IgD-negative memory B cell (primary cell): ENCODE data around the gene CCDC178. TPM values are rescaled to one million over a fixed set of nuclear protein-coding genes. Genes with fewer than 3 reads are reported as not detected.

ENCODE experiments used
- H3K27ac Mint-ChIP-seq, 3 donors: one replicate each; pipeline ENCODE4 v1.8.0; 2020 to 2022; ENCODE audit warnings: mild to moderate bottlenecking in 3 of 3, mixed read lengths in 3 of 3, moderate library complexity in 1 of 3
- H3K27me3 Mint-ChIP-seq: one replicate; pipeline ENCODE4 v1.8.0; 2021; ENCODE audit warnings: mixed read lengths
- H3K36me3 Mint-ChIP-seq: one replicate; pipeline ENCODE4 v1.8.0; 2020; ENCODE audit warnings: mild to moderate bottlenecking, mixed read lengths
- H3K4me1 Mint-ChIP-seq, 3 donors: one replicate each; pipeline ENCODE4 v1.8.0; 2020 to 2022; ENCODE audit warnings: mixed read lengths in 3 of 3, mild to moderate bottlenecking in 1 of 3
- H3K4me3 Mint-ChIP-seq, 4 donors: one replicate each; pipeline ENCODE4 v1.8.0; 2020 to 2022; ENCODE audit warnings: mild to moderate bottlenecking in 4 of 4, mixed read lengths in 4 of 4, moderate library complexity in 3 of 4
- H3K9me3 Mint-ChIP-seq, 3 donors: one replicate each; pipeline ENCODE4 v1.8.0; 2020 to 2021; ENCODE audit warnings: mixed read lengths in 3 of 3, mild to moderate bottlenecking in 1 of 3
- polyA plus RNA-seq: library from polyadenylated mRNA; unstranded; fragments of 300-500 nt; fragmentation: Illumina TruSeq; gene quantifications from one replicate; pipeline ENCODE4 v1.2.3, GENCODE V29; 2021

Gene CCDC178
- polyA plus RNA-seq: not detected

- peaks cover 0 to 2% (median 0%) of the 10 kb centered on the region in 3 donors for H3K4me1 Mint-ChIP-seq
- peaks cover 13% of the 10 kb centered on the region for H3K27me3 Mint-ChIP-seq
- H3K4me3 Mint-ChIP-seq: no peak within 1 kb of the TSS
- H3K27ac Mint-ChIP-seq: no peak within 1 kb of the TSS
- no peaks in the 10 kb centered on the region for H3K36me3 Mint-ChIP-seq
- peaks cover 0 to 9% (median 3%) of the 10 kb centered on the region in 3 donors for H3K9me3 Mint-ChIP-seq
Measured at GRCh38 chr18:33440060-33441043, at the start of gene CCDC178. TSS of gene CCDC178 (minus strand) at chr18:33440721. CDS start at chr18:33412088, 28,633 bp downstream.

- Mint-ChIP-seq H3K27me3 (no peaks in the 10 kb centered on the region), H3K9me3 (peaks cover 0 to 3% (median 2%) of the 10 kb centered on the region in 3 donors), H3K36me3 (no peaks in the 10 kb centered on the region), H3K27ac (no peak overlapping the region), H3K4me3 (no peak overlapping the region), H3K4me1 (no peaks in the 10 kb centered on the region)
Measured at GRCh38 chr18:33483908-33484307, 43.4 kb upstream of the CCDC178 start.

- no peaks in the 10 kb centered on the region for H3K4me1 Mint-ChIP-seq
- H3K9me3 Mint-ChIP-seq: no peaks in the 10 kb centered on the region
- H3K36me3 Mint-ChIP-seq: no peaks in the 10 kb centered on the region
- H3K4me3 Mint-ChIP-seq: no peak overlapping the region
- no peaks in the 10 kb centered on the region for H3K27me3 Mint-ChIP-seq
- no peak overlapping the region for H3K27ac Mint-ChIP-seq
Measured at GRCh38 chr18:33472509-33472908, 32.0 kb upstream of the CCDC178 start.

- no peaks in the 10 kb centered on the region for H3K9me3 Mint-ChIP-seq
- H3K36me3 Mint-ChIP-seq: no peaks in the 10 kb centered on the region
- no peaks in the 10 kb centered on the region for H3K27me3 Mint-ChIP-seq
- no peaks in the 10 kb centered on the region for H3K4me1 Mint-ChIP-seq
- no peak overlapping the region for H3K27ac Mint-ChIP-seq
- no peak overlapping the region for H3K4me3 Mint-ChIP-seq
Measured at GRCh38 chr18:33470216-33470615, 29.7 kb upstream of the CCDC178 start.

- H3K4me3 Mint-ChIP-seq: no peak overlapping the region
- no peaks in the 10 kb centered on the region for H3K36me3 Mint-ChIP-seq
- H3K27ac Mint-ChIP-seq: no peak overlapping the region
- H3K4me1 Mint-ChIP-seq: no peaks in the 10 kb centered on the region
- no peaks in the 10 kb centered on the region for H3K9me3 Mint-ChIP-seq
- H3K27me3 Mint-ChIP-seq: no peaks in the 10 kb centered on the region
Measured at GRCh38 chr18:33469699-33470098, 29.2 kb upstream of the CCDC178 start.

GRCh38 chr18:33467531-33467930 lies 27.0 kb upstream of the CCDC178 start:
- Mint-ChIP-seq H3K36me3 (no peaks in the 10 kb centered on the region), H3K4me3 (no peak overlapping the region), H3K4me1 (no peaks in the 10 kb centered on the region), H3K27me3 (no peaks in the 10 kb centered on the region), H3K9me3 (peaks cover 0 to 2% (median 0%) of the 10 kb centered on the region in 3 donors), H3K27ac (no peak overlapping the region)

- Mint-ChIP-seq H3K9me3 (peaks cover 0 to 2% (median 0%) of the 10 kb centered on the region in 3 donors), H3K4me1 (no peaks in the 10 kb centered on the region), H3K36me3 (no peaks in the 10 kb centered on the region), H3K27me3 (no peaks in the 10 kb centered on the region), H3K27ac (no peak overlapping the region), H3K4me3 (no peak overlapping the region)
Measured at GRCh38 chr18:33466822-33467221, 26.3 kb upstream of the CCDC178 start.

GRCh38 chr18:33460681-33461080 lies 20.2 kb upstream of the CCDC178 start:
- H3K27ac Mint-ChIP-seq: no peak overlapping the region
- H3K27me3 Mint-ChIP-seq: no peaks in the 10 kb centered on the region
- peaks cover 3 to 8% (median 4%) of the 10 kb centered on the region in 3 donors for H3K9me3 Mint-ChIP-seq
- no peaks in the 10 kb centered on the region for H3K36me3 Mint-ChIP-seq
- no peaks in the 10 kb centered on the region for H3K4me1 Mint-ChIP-seq
- H3K4me3 Mint-ChIP-seq: no peak overlapping the region

- Mint-ChIP-seq H3K27me3 (no peaks in the 10 kb centered on the region), H3K4me3 (no peak overlapping the region), H3K4me1 (peaks cover 0 to 2% (median 0%) of the 10 kb centered on the region in 3 donors), H3K27ac (no peak overlapping the region), H3K36me3 (no peaks in the 10 kb centered on the region), H3K9me3 (peaks cover 3 to 8% (median 4%) of the 10 kb centered on the region in 3 donors)
Measured at GRCh38 chr18:33459612-33460011, 19.1 kb upstream of the CCDC178 start.

- no peaks in the 10 kb centered on the region for H3K36me3 Mint-ChIP-seq
- H3K4me3 Mint-ChIP-seq: no peak overlapping the region
- H3K27ac Mint-ChIP-seq: no peak overlapping the region
- no peaks in the 10 kb centered on the region for H3K4me1 Mint-ChIP-seq
- H3K9me3 Mint-ChIP-seq: peaks cover 0 to 9% (median 3%) of the 10 kb centered on the region in 3 donors
- H3K27me3 Mint-ChIP-seq: no peaks in the 10 kb centered on the region
Measured at GRCh38 chr18:33446604-33447003, 6.1 kb upstream of the CCDC178 start.

- no peak overlapping the region for H3K4me3 Mint-ChIP-seq
- no peaks in the 10 kb centered on the region for H3K36me3 Mint-ChIP-seq
- peaks cover 0 to 9% (median 3%) of the 10 kb centered on the region in 3 donors for H3K9me3 Mint-ChIP-seq
- H3K27ac Mint-ChIP-seq: no peak overlapping the region
- H3K27me3 Mint-ChIP-seq: peaks cover 8% of the 10 kb centered on the region
- peaks cover 0 to 2% (median 0%) of the 10 kb centered on the region in 3 donors for H3K4me1 Mint-ChIP-seq
Measured at GRCh38 chr18:33444709-33445108, 4.2 kb upstream of the CCDC178 start.

GRCh38 chr18:33432857-33433256 lies 7.7 kb downstream of the CCDC178 start:
- no peaks in the 10 kb centered on the region for H3K27me3 Mint-ChIP-seq
- no peak overlapping the region for H3K27ac Mint-ChIP-seq
- no peaks in the 10 kb centered on the region for H3K9me3 Mint-ChIP-seq
- H3K4me3 Mint-ChIP-seq: no peak overlapping the region
- no peaks in the 10 kb centered on the region for H3K4me1 Mint-ChIP-seq
- no peaks in the 10 kb centered on the region for H3K36me3 Mint-ChIP-seq

GRCh38 chr18:33427549-33427948 lies 13.0 kb downstream of the CCDC178 start:
- H3K27ac Mint-ChIP-seq: no peak overlapping the region
- H3K9me3 Mint-ChIP-seq: no peaks in the 10 kb centered on the region
- H3K36me3 Mint-ChIP-seq: peaks cover 2% of the 10 kb centered on the region
- no peak overlapping the region for H3K4me3 Mint-ChIP-seq
- no peaks in the 10 kb centered on the region for H3K27me3 Mint-ChIP-seq
- no peaks in the 10 kb centered on the region for H3K4me1 Mint-ChIP-seq

GRCh38 chr18:33424266-33424946 lies 16.1 kb downstream of the CCDC178 start:
- Mint-ChIP-seq H3K27ac (no peak overlapping the region), H3K27me3 (no peaks in the 10 kb centered on the region), H3K9me3 (peaks cover 0 to 3% (median 0%) of the 10 kb centered on the region in 3 donors), H3K4me3 (no peak overlapping the region), H3K36me3 (peaks cover 2% of the 10 kb centered on the region), H3K4me1 (no peaks in the 10 kb centered on the region)

GRCh38 chr18:33421225-33421624 lies 19.3 kb downstream of the CCDC178 start:
- H3K4me1 Mint-ChIP-seq: no peaks in the 10 kb centered on the region
- H3K4me3 Mint-ChIP-seq: no peak overlapping the region
- H3K27ac Mint-ChIP-seq: no peak overlapping the region
- H3K9me3 Mint-ChIP-seq: peaks cover 0 to 3% (median 1%) of the 10 kb centered on the region in 3 donors
- H3K27me3 Mint-ChIP-seq: no peaks in the 10 kb centered on the region
- no peaks in the 10 kb centered on the region for H3K36me3 Mint-ChIP-seq
